K562 (cell line): ENCODE data around the gene TCEANC2. TPM values are rescaled to one million over a fixed set of nuclear protein-coding genes. Genes with fewer than 3 reads are reported as not detected.
A peak's percentile ranks its signal among the peaks of the same experiment; 100 is the strongest.

Experiments
- BCLAF1 ChIP-seq, 2 experiments: fragments of 450-650 bp in 1 of 2; IDR thresholded peaks; 2 replicates each; pipeline ENCODE4 v1.6.1; 2011 to 2017; ENCODE audit warnings: low read depth in 2 of 2, antibody characterized with exemption in 1 of 2, borderline replicate concordance in 1 of 2, low read length in 1 of 2, mild to moderate bottlenecking in 1 of 2, mixed read lengths in 1 of 2; ENCODE audit not compliant: control insufficient read depth in 1 of 2
- CTCFL ChIP-seq: IDR thresholded peaks from 2 replicates; pipeline ENCODE4 v1.6.1; 2011; ENCODE audit warnings: borderline replicate concordance, low read depth, mild to moderate bottlenecking, moderate library complexity, low read length; ENCODE audit not compliant: insufficient read depth, poor library complexity, severe bottlenecking
- E2F5 ChIP-seq: sonication (generic); formaldehyde crosslinking; IDR thresholded peaks from 2 replicates; pipeline ENCODE4 v1.8.0; 2022; ENCODE audit warnings: mild to moderate bottlenecking, missing genetic modification reagents
- IRF1 ChIP-seq: sonication (generic); formaldehyde crosslinking; IDR thresholded peaks from 2 replicates; pipeline ENCODE4 v1.8.0; 2022; ENCODE audit warnings: missing genetic modification reagents, mild to moderate bottlenecking, borderline replicate concordance
- KAT7 ChIP-seq: sonication (generic); formaldehyde crosslinking; IDR thresholded peaks from 2 replicates; pipeline ENCODE4 v1.8.0; 2022; ENCODE audit warnings: missing genetic modification reagents, mild to moderate bottlenecking, borderline replicate concordance
- MEF2D ChIP-seq: conservative IDR thresholded peaks from 2 replicates; pipeline ENCODE4 v1.6.1; 2016; ENCODE audit warnings: low read depth, missing genetic modification characterization, missing compliant biosample characterization
- MNT ChIP-seq, 2 experiments: fragments of 450-650 bp; conservative IDR thresholded peaks; 2 replicates each; pipeline ENCODE4 v1.6.1; 2017; ENCODE audit warnings: mild to moderate bottlenecking in 2 of 2, moderate library complexity in 2 of 2
- POLR2AphosphoS5 ChIP-seq: IDR thresholded peaks from 2 replicates; pipeline ENCODE4 v1.6.1; 2011; ENCODE audit warnings: mild to moderate bottlenecking, low read depth, low read length, moderate library complexity; ENCODE audit not compliant: control insufficient read depth, insufficient read depth
- RBBP5 ChIP-seq: fragments of 200-600 bp; sonication (generic); IDR thresholded peaks from 2 replicates; pipeline ENCODE4 v1.6.1; 2012; ENCODE audit warnings: borderline replicate concordance, mild to moderate bottlenecking, low read length, control low read depth, inconsistent platforms; ENCODE audit not compliant: insufficient read depth, poor library complexity, severe bottlenecking
- RCOR1 ChIP-seq, 2 experiments: IDR thresholded peaks; 2 replicates each; pipeline ENCODE4 v1.6.1; 2012; ENCODE audit warnings: low read depth in 2 of 2, low read length in 2 of 2, borderline replicate concordance in 1 of 2, improper control_type of control experiment in 1 of 2
- SMAD4 ChIP-seq: fragments of 250-450 bp; sonication (Bioruptor Pico); conservative IDR thresholded peaks from 2 replicates; pipeline ENCODE4 v1.8.0; 2021; ENCODE audit warnings: inconsistent platforms, mild to moderate bottlenecking, moderate library complexity
- SMARCE1 ChIP-seq: fragments of 450-650 bp; IDR thresholded peaks from 2 replicates; pipeline ENCODE4 v1.7.1; 2016; ENCODE audit warnings: mild to moderate bottlenecking
- SRF ChIP-seq, 2 experiments: fragments of 250-450, 450-650 bp in 1 of 2; sonication (Bioruptor Pico) in 1 of 2; sonication (generic) in 1 of 2; formaldehyde crosslinking; IDR thresholded peaks; 2 replicates each; pipeline versions ENCODE4 v1.5.0 to v1.5.1; 2020 to 2022; ENCODE audit warnings: mild to moderate bottlenecking in 1 of 2, missing genetic modification reagents in 1 of 2
- STAT5A ChIP-seq: IDR thresholded peaks from 2 replicates; pipeline ENCODE4 v1.6.1; 2012; ENCODE audit warnings: low read length, inconsistent platforms, borderline replicate concordance
- TAF1 ChIP-seq: IDR thresholded peaks from 2 replicates; pipeline ENCODE4 v1.6.1; 2011; ENCODE audit warnings: mild to moderate bottlenecking, low read length, moderate library complexity; ENCODE audit not compliant: insufficient read depth, control insufficient read depth, severe bottlenecking; ENCODE audit errors: extremely low read depth
- ZC3H11A ChIP-seq: IDR thresholded peaks from 2 replicates; pipeline ENCODE4 v1.6.1; 2012; ENCODE audit warnings: low read depth, low read length, improper control_type of control experiment
- ZFX ChIP-seq: sonication (generic); formaldehyde crosslinking; IDR thresholded peaks from 2 replicates; pipeline ENCODE4 v1.8.0; 2022; ENCODE audit warnings: mild to moderate bottlenecking, missing genetic modification reagents, moderate library complexity
- ZNF24 ChIP-seq: fragments of 450-650 bp; IDR thresholded peaks from 2 replicates; pipeline ENCODE4 v1.6.1; 2016
- polyA plus RNA-seq, 8 experiments: library from polyadenylated mRNA; depleted of rRNA in 4 of 8; stranded (reverse) in 5 of 8; unstranded in 3 of 8; fragments of >200 nt; fragmentation: Nextera tagmentation in 2 of 8; fragmentation: Illumina TruSeq in 1 of 8; extraction: Ambion mirVana in 2 of 8; extraction: Trizol in 1 of 8; gene quantifications; 2 replicates each; pipeline versions ENCODE4 v1.2.1 to v1.2.3, GENCODE V29; 2011 to 2014; ENCODE audit warnings: inconsistent platforms in 1 of 8, missing spikeins in 1 of 8
- total RNA-seq, 7 experiments: library from RNA; depleted of rRNA in 6 of 7; stranded (reverse); fragments of >200 nt in 6 of 7; fragmentation: Illumina TruSeq in 2 of 7; extraction: Trizol in 2 of 7; gene quantifications; 2 replicates each; pipeline versions ENCODE4 v1.2.1 to v1.2.3, GENCODE V29; 2011 to 2021; ENCODE audit warnings: low replicate concordance in 1 of 7

The TCEANC2 gene
- total and polyA plus RNA-seq, 9 of the 15 experiments (the other 6 are each of a cell fraction or from before 2014, with no cell fraction given): 3.3 to 10.2 (median 7.0) TPM

GRCh38 chr1:54108156-54108555 is 54.7 kb downstream of the TCEANC2 start (continued):
- peak in 1 of 2 experiments; percentile 81; a peak in 1 of 4 replicates for TF ChIP-seq SRF (CRISPR knock-in tag; IDR thresholded peaks at IDR 0.05)
- no peak for TF ChIP-seq ZNF24
- no peak for TF ChIP-seq CTCFL
- TF ChIP-seq MNT (conservative IDR thresholded peaks at IDR 0.05): no peak
- no peak for TF ChIP-seq TAF1
- TF ChIP-seq SMAD4: peak; percentile 60; the same call in 1 of the 2 replicates
- peak; percentile 71; the same call in 1 of the 2 replicates for TF ChIP-seq POLR2AphosphoS5
- no peak for TF ChIP-seq E2F5
- TF ChIP-seq MEF2D (tag): peak; percentile 69
- no peak for TF ChIP-seq ZC3H11A
- TF ChIP-seq RCOR1 (IDR thresholded peaks at IDR 0.05; ENCODE audit: borderline replicate concordance in 1 of 2, low read depth in 2 of 2, low read length in 2 of 2): no peak
- peak; percentile 33; the same call in 1 of the 2 replicates for TF ChIP-seq ZFX
- no peak for TF ChIP-seq IRF1
- TF ChIP-seq KAT7: no peak
- no peak for TF ChIP-seq RBBP5
- TF ChIP-seq SMARCE1: no peak
- TF ChIP-seq STAT5A: peak; percentile 43; the same call in 1 of the 2 replicates
- no peak for TF ChIP-seq BCLAF1 (IDR thresholded peaks at IDR 0.05; ENCODE audit: borderline replicate concordance in 1 of 2, control insufficient read depth in 1 of 2, low read depth in 2 of 2, low read length in 1 of 2)
